Measurements from ENCODE around the gene C19orf81.
"Not testable (repeated sequence)": the region's sequence is repeated elsewhere in the genome, so short reads cannot be mapped to it uniquely, and the experiment has no call there.

Gene C19orf81

GRCh38 chr19:50649433-50650391 lies at the start of gene C19orf81:
C19orf81 (plus strand) TSS chr19:50649445; CDS start chr19:50649445, 0 bp downstream.
- DNase-seq (ENCODE audit: low read depth in 2 of 2) = no peak

GRCh38 chr19:50601407-50602088 lies 47.7 kb upstream of the C19orf81 start:
- no peak for DNase-seq (ENCODE audit: low read depth in 2 of 2)

DNA sequence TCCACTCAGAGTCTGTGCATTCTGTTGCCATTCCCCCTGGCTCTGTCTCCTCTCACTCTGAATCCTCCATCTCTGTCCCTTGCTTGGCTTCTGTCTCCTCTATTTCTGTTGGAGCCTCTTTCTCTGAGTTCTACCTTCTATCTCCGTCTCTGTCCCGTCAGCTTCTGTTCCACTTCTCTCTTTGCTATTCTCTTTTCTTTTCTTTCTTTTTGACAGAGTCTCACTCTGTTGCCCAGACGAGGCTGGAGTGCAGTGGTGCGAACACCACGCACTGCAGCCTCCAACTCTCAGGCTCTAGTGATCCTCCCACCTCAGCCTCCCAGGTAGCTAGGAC lies 47.2 kb upstream of the C19orf81 start:
- no peak for DNase-seq (ENCODE audit: low read depth in 2 of 2)

- no peak for DNase-seq (ENCODE audit: low read depth in 2 of 2)
These were observed 46.7 kb upstream of the C19orf81 start for GRCh38 chr19:50602496-50602895.

DNA sequence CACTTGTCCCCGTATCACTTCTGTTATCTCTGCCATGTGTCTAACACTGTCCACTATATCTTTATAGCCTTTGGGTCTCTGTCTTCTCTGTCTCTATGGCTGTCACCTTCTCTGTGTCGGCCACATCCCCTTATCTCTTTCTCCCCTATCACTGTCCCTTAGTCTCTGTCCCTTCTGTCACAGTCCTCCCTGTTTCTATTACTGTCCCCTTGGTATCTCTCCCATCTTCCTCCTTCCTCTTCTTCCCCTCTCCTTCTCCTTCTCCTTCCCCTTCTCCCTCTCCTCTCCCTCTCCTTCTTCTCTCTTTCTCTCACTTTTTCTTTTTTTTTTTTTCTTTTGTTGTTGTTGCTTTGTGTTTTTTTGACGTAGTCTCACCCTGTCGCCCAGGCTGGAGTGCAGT lies 46.3 kb upstream of the C19orf81 start:
- DNase-seq (ENCODE audit: low read depth in 2 of 2) = no peak

- DNase-seq (ENCODE audit: low read depth in 2 of 2) = peak in 1 of 2 donors; percentile 10
These were observed 44.8 kb upstream of the C19orf81 start for GRCh38 chr19:50604264-50605073.

- DNase-seq (ENCODE audit: low read depth in 2 of 2) = not testable (repeated sequence)
These were observed 43.0 kb upstream of the C19orf81 start for GRCh38 chr19:50606059-50606836.

- DNase-seq (ENCODE audit: low read depth in 2 of 2) = no peak
These were observed 41.9 kb upstream of the C19orf81 start for GRCh38 chr19:50607388-50607787.

- peak; percentile 82 to 88 for DNase-seq (ENCODE audit: low read depth in 2 of 2)
These were observed 41.1 kb upstream of the C19orf81 start for GRCh38 chr19:50607874-50608785.

DNA sequence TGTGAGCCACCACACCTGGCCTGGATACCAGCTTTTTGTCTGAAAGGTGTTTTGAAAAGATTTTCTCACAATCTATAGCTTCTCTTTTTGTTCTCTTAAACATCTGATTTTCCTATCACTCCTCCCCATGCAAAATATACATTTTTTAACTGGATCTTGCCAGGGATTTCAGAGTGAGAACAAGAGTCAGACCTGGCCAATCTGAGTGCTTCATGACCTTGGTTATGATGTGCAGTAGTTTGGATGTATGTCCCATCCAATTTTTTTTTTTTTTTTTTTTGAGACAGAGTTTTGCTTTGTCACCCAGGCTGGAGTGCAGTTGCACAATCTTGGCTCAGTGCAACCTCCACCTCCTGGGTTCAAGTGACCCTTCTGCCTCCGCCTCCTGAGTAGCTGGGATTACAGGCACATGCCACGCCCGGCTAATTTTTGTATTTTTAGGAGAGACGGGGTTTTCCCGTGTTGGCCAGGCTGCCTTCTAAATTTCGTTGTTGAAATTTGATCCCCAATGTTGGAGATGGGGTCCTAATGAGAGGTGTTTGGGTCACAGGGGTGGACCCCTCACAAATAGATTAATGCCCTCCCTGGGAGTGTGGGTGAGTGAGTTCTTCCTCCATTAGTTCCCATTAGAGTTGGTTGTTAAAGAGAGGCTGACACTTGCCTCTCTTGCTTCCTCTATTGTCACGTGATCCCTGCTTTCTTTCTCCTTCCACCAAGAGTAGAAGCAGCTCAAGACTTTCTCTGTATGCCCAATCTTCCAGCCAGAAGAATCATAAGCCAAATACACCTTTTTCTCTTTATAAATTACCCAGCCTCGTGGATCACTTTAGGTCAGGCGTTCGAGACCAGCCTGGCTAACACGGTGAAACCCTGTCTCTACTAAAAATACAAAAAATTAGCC lies 36.5 kb upstream of the C19orf81 start:
- not testable (repeated sequence) for DNase-seq (ENCODE audit: low read depth in 2 of 2)

- DNase-seq (ENCODE audit: low read depth in 2 of 2) = not testable (repeated sequence)
These were observed 30.9 kb upstream of the C19orf81 start for GRCh38 chr19:50618379-50618778.

GRCh38 chr19:50619184-50619583 lies 30.1 kb upstream of the C19orf81 start:
- DNase-seq (ENCODE audit: low read depth in 2 of 2) = not testable (repeated sequence)

DNA sequence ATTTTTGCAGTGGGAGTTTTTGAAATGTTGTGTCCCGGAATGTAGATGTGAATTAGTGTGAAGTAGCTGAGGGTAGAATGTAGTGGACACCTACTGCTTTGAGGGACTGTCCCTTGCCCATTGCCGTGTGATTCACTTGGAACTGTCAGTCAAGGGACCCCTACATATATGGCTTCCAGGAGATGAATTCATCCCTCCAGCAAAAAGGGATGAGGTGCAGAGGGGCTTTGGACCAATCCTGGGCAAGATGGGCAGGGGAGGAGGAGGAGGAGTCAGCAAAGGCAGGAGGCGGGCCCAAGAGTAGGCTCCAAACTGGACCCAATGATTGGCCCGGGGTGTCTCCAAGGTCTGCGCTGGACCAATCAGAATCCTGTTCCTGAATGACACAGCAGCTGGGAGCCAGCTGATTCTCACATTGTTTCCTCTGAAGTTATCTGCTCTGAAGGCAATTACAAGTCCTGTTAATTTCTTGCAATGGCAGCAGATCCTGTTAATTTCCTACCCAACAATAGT lies 28.8 kb upstream of the C19orf81 start:
- not testable (repeated sequence) for DNase-seq (ENCODE audit: low read depth in 2 of 2)

DNA sequence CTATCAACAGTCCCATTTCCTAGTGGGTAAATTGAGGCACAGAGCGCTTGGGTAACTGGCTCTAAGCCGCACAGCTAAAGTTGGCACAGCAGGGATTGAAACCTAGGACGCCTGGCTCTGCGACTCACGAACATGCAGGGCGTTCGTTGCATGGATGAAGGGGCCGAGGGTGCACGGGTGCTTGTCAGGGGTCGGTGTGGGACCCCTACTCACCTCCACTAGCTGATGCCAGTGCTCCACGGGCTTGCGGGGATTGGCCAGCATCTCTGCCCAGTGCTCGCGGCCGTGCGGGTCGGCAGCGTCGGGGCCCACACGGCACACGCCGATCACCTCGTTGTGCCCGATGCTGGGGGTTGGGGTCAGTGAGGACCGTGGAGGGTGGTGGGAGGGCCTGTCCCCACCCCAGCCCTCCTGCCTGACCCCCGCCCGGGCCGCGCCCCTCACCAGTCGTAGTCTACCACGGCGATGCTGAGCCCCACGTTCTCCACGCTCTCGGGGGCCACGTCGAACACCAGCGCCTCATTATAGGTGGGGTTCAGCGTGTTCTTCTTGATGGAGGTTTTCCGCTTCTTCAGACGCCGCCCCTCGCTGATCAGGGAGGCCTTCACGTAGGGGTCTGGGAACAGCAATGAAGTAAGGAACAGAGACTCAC lies 24.2 kb upstream of the C19orf81 start:
- DNase-seq (ENCODE audit: low read depth in 2 of 2) = no peak

GRCh38 chr19:50626011-50626410 lies 23.2 kb upstream of the C19orf81 start:
- no peak for DNase-seq (ENCODE audit: low read depth in 2 of 2)

GRCh38 chr19:50626795-50627194 lies 22.4 kb upstream of the C19orf81 start:
- DNase-seq (ENCODE audit: low read depth in 2 of 2) = no peak

- DNase-seq (ENCODE audit: low read depth in 2 of 2) = no peak
These were observed 21.1 kb upstream of the C19orf81 start for GRCh38 chr19:50628146-50628545.

- no peak for DNase-seq (ENCODE audit: low read depth in 2 of 2)
These were observed 20.7 kb upstream of the C19orf81 start for GRCh38 chr19:50628551-50628950.
